GM12878 (cell line): ENCODE measurements around the gene ASCC2. TPM values are rescaled to one million over a fixed set of nuclear protein-coding genes. Genes with fewer than 3 reads are reported as not detected.

Source experiments
- ATAC-seq: fragments of 200-7000 bp; cut with Tn5 transposase; 3 replicates; pipeline ENCODE4 v1.9.1; 2020; ENCODE audit warnings: mild to moderate bottlenecking, moderate library complexity
- BruUV-seq: library from RNA; stranded (reverse); fragments of 400-500 nt; replicated peaks from 2 replicates; lab custom pipeline; 2021; lab: Mats Ljungman, UMichigan
- CTCF ChIA-PET: fragments of 300-600 bp; sonication (Branson Sonifier 250); formaldehyde crosslinking; extraction: SDS; loops from one replicate; lab custom pipeline; 2021; ENCODE audit warnings: inconsistent platforms; lab: Yijun Ruan, JAX
- POLR2A ChIA-PET: fragments of 350-600 bp; formaldehyde crosslinking; extraction: SDS; loops from one replicate; lab custom pipeline; 2021; ENCODE audit warnings: inconsistent platforms; lab: Charles Lee
- RAD21 ChIA-PET: fragments of 300-600 bp; sonication (Branson Sonifier 250); formaldehyde crosslinking; loops from one replicate; lab custom pipeline; 2023; ENCODE audit warnings: antibody characterized with exemption; ENCODE audit not compliant: unreplicated experiment; lab: Charles Lee
- SMC1A ChIA-PET: fragments of 300-600 bp; sonication (Branson Sonifier 250); formaldehyde crosslinking; loops from one replicate; lab custom pipeline; 2023; ENCODE audit not compliant: unreplicated experiment, uncharacterized antibody; lab: Charles Lee
- DNase-seq: peaks from one replicate; pipeline ENCODE4 v3.0.0-alpha.2; 2011; ENCODE audit warnings: low read depth, low spot score
- FAIRE-seq: peaks from 3 replicates; lab custom pipeline; 2011; peaks lifted over from hg19 to GRCh38; lab: Jason Lieb, UNC
- H2AFZ ChIP-seq: 2 replicates; pipeline ENCODE4 v1.6.0; 2011; ENCODE audit warnings: low read depth, low read length, control low read depth; ENCODE audit not compliant: control insufficient read depth
- H3K27ac ChIP-seq: 2 replicates; pipeline ENCODE4 v1.5.1; 2011; ENCODE audit warnings: control low read depth; ENCODE audit not compliant: control insufficient read depth, insufficient read depth
- H3K27me3 ChIP-seq, 2 experiments: replicated peaks in 1 of 2; 2 replicates each; pipeline versions ENCODE4 v1.6.0 to v1.6.1; 2011; ENCODE audit warnings: low read length in 1 of 2; ENCODE audit not compliant: control insufficient read depth in 2 of 2, insufficient read depth in 2 of 2
- H3K36me3 ChIP-seq, 2 experiments: 2 replicates each; pipeline ENCODE4 v1.5.1; 2011; ENCODE audit warnings: low read length in 1 of 2; ENCODE audit not compliant: control insufficient read depth in 2 of 2, insufficient read depth in 2 of 2
- H3K4me1 ChIP-seq: 2 replicates; pipeline ENCODE4 v1.6.1; 2011; ENCODE audit warnings: mild to moderate bottlenecking, low read length, moderate library complexity, mixed read lengths; ENCODE audit not compliant: control insufficient read depth, insufficient read depth
- H3K4me2 ChIP-seq: 2 replicates; pipeline ENCODE4 v1.6.0; 2011; ENCODE audit warnings: control low read depth; ENCODE audit not compliant: control insufficient read depth, insufficient read depth
- H3K4me3 ChIP-seq: fragments of 200-600 bp; sonication (generic); 2 replicates; pipeline ENCODE4 v1.5.1; 2016
- H3K79me2 ChIP-seq: 2 replicates; pipeline ENCODE4 v1.6.0; 2011; ENCODE audit warnings: low read length; ENCODE audit not compliant: control insufficient read depth, insufficient read depth
- H3K9ac ChIP-seq: 2 replicates; pipeline ENCODE4 v1.8.0; 2011; ENCODE audit warnings: low read length, control low read depth, mixed read lengths; ENCODE audit not compliant: control insufficient read depth, insufficient read depth
- H3K9me3 ChIP-seq: replicated peaks from 3 replicates; pipeline ENCODE4 v1.5.1; 2011; ENCODE audit warnings: mild to moderate bottlenecking, low read length; ENCODE audit not compliant: control insufficient read depth, insufficient read depth
- H4K20me1 ChIP-seq: 2 replicates; pipeline ENCODE4 v1.6.0; 2011; ENCODE audit not compliant: control insufficient read depth, insufficient read depth
- CHD4 ChIP-seq: fragments of 200-600 bp; sonication (generic); IDR thresholded peaks from 2 replicates; pipeline ENCODE4 v1.6.1; 2016; ENCODE audit warnings: mild to moderate bottlenecking
- FOS ChIP-seq: IDR thresholded peaks from 3 replicates; pipeline ENCODE4 v1.6.1; 2011; ENCODE audit warnings: borderline replicate concordance; ENCODE audit not compliant: insufficient read length; ENCODE audit errors: extremely low read depth
- NFXL1 ChIP-seq: fragments of 450-650 bp; IDR thresholded peaks from 2 replicates; pipeline ENCODE4 v1.6.1; 2017; ENCODE audit warnings: antibody characterized with exemption, mild to moderate bottlenecking, borderline replicate concordance
- PAX8 ChIP-seq: fragments of 450-650 bp; IDR thresholded peaks from 2 replicates; pipeline ENCODE4 v1.6.1; 2017; ENCODE audit warnings: mild to moderate bottlenecking, moderate library complexity
- PBX3 ChIP-seq: IDR thresholded peaks from 2 replicates; pipeline ENCODE4 v1.6.1; 2011; ENCODE audit warnings: mild to moderate bottlenecking, low read depth, low read length, moderate library complexity; ENCODE audit not compliant: insufficient replicate concordance
- POU2F2 ChIP-seq: IDR thresholded peaks from 3 replicates; pipeline ENCODE4 v1.6.1; 2011; ENCODE audit warnings: low read depth, mild to moderate bottlenecking, low read length, borderline replicate concordance
- RAD51 ChIP-seq: fragments of 450-650 bp; IDR thresholded peaks from 2 replicates; pipeline ENCODE4 v1.6.1; 2016; ENCODE audit warnings: moderate library complexity, mild to moderate bottlenecking, inconsistent platforms
- RUNX3 ChIP-seq: IDR thresholded peaks from 2 replicates; pipeline ENCODE4 v1.6.1; 2012; ENCODE audit warnings: low read length, inconsistent platforms
- SMARCA5 ChIP-seq: fragments of 450-650 bp; IDR thresholded peaks from 2 replicates; pipeline ENCODE4 v1.6.1; 2017; ENCODE audit warnings: mild to moderate bottlenecking
- STAT3 ChIP-seq: IDR thresholded peaks from 2 replicates; pipeline ENCODE4 v1.6.1; 2011; ENCODE audit warnings: low read depth, low read length, improper control_type of control experiment
- TBL1XR1 ChIP-seq: IDR thresholded peaks from 2 replicates; pipeline ENCODE4 v1.6.1; 2012; ENCODE audit warnings: low read depth, low read length, improper control_type of control experiment
- TCF3 ChIP-seq: IDR thresholded peaks from 2 replicates; pipeline ENCODE4 v1.6.1; 2012; ENCODE audit warnings: low read depth, mild to moderate bottlenecking, low read length, borderline replicate concordance; ENCODE audit not compliant: insufficient read depth
- ZSCAN29 ChIP-seq: fragments of 450-650 bp; IDR thresholded peaks from 2 replicates; pipeline ENCODE4 v1.6.1; 2017; ENCODE audit warnings: mild to moderate bottlenecking, moderate library complexity
- WGBS: methylation state at CpG from one replicate; pipeline ENCODE4 v1.1.6; 2016; ENCODE audit warnings: low lambda C conversion rate; ENCODE audit not compliant: insufficient replicate concordance, insufficient coverage; ENCODE audit errors: missing lambda C conversion rate; 5-methylcytosine and 5-hydroxymethylcytosine counted together
- in situ Hi-C: fragments of 300-500 bp; cut with MboI; formaldehyde crosslinking; loops from 9 replicates; pipeline ENCODE4 v1.14.3; 2018; ENCODE audit warnings: mixed read lengths
- intact Hi-C: fragments of 100-400 bp; cut with micrococcal nuclease; formaldehyde crosslinking; loops from one replicate; pipeline ENCODE4 v1.14.2; 2022; ENCODE audit not compliant: unreplicated experiment
- polyA plus RNA-seq, 11 experiments: library from polyadenylated mRNA; depleted of rRNA in 4 of 11; unstranded in 6 of 11; stranded (reverse) in 5 of 11; fragments of >200 nt; fragmentation: Nextera tagmentation in 4 of 11; fragmentation: Illumina TruSeq in 1 of 11; extraction: Ambion mirVana in 4 of 11; extraction: Trizol in 1 of 11; gene quantifications; 1 replicate in 1 of 11; 2 replicates in 10 of 11; pipeline versions ENCODE4 v1.2.1 to v1.2.3, GENCODE V29; 2011 to 2016; ENCODE audit warnings: inconsistent platforms in 2 of 11, missing spikeins in 2 of 11, low read depth in 1 of 11
- total RNA-seq, 4 experiments: library from RNA; depleted of rRNA in 3 of 4; stranded (reverse); fragments of >200 nt in 3 of 4; fragmentation: Illumina TruSeq in 1 of 4; extraction: Trizol in 1 of 4; gene quantifications; 2 replicates each; pipeline versions ENCODE4 v1.2.1 to v1.2.3, GENCODE V29; 2013 to 2021
- TF ChIP-seq, protein P1 (sequence below): IDR thresholded peaks from 2 replicates; pipeline ENCODE4 v1.6.1; 2012; ENCODE audit warnings: low read depth, low read length, improper control_type of control experiment
- TF ChIP-seq, protein P2 (sequence below): fragments of 450-650 bp; IDR thresholded peaks from 2 replicates; pipeline ENCODE4 v1.6.1; 2017; ENCODE audit warnings: mild to moderate bottlenecking, moderate library complexity

ASCC2 gene
- total and polyA plus RNA-seq, 10 of the 15 experiments (the other 5 are each of a cell fraction or from before 2014, with no cell fraction given), result 5.3 to 91.4 (median 56.5) TPM

GRCh38 chr22:29820961-29821290 lies 17.1 kb downstream of the ASCC2 start (continued):
- TF ChIP-seq FOS (no peak), PAX8 (no peak)
- TF ChIP-seq, all 136 proteins: peak for 0

DNA sequence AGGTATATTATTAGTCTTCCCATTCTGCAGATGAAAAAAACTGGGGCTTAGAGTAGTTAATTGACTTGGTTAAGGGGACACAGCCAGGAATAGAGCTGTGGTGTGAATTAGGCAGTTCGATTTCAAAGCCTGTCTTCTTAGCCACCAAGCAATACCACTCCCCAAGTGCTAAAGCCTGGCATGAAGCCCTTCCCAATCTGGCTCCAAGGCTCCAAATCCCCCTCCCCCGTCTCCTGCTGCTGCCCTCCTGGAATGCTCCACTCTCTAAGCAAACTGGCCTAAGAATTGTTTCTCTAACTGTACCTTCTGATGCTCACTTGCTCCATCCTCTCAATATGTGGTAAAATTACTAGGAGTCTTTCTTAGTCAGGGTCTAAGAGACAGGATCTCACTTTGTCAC lies 18.6 kb downstream of the ASCC2 start:
- FAIRE-seq (no peak), ATAC-seq (no peak), DNase-seq (no peak)
- no peak overlapping the region for H3K27ac ChIP-seq
- H3K79me2 ChIP-seq, result no peaks in the 10 kb centered on the region
- ChIA-PET CTCF (no interaction called here), POLR2A (no interaction called here), RAD21 (no interaction called here), SMC1A (no interaction called here)
- intact Hi-C loops, result no loop called here
- no peaks in the 10 kb centered on the region for H3K27me3 ChIP-seq
- TF ChIP-seq TBL1XR1 (no peak), RUNX3 (no peak), POU2F2 (no peak), PBX3 (no peak), ZSCAN29 (no peak), CHD4 (no peak), SMARCA5 (no peak), STAT3 (no peak), RAD51 (no peak), NFXL1 (no peak), TCF3 (no peak)
- TF ChIP-seq, protein P1, sequence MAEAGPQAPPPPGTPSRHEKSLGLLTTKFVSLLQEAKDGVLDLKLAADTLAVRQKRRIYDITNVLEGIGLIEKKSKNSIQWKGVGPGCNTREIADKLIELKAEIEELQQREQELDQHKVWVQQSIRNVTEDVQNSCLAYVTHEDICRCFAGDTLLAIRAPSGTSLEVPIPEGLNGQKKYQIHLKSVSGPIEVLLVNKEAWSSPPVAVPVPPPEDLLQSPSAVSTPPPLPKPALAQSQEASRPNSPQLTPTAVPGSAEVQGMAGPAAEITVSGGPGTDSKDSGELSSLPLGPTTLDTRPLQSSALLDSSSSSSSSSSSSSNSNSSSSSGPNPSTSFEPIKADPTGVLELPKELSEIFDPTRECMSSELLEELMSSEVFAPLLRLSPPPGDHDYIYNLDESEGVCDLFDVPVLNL, result no peak
- TF ChIP-seq, protein P2, sequence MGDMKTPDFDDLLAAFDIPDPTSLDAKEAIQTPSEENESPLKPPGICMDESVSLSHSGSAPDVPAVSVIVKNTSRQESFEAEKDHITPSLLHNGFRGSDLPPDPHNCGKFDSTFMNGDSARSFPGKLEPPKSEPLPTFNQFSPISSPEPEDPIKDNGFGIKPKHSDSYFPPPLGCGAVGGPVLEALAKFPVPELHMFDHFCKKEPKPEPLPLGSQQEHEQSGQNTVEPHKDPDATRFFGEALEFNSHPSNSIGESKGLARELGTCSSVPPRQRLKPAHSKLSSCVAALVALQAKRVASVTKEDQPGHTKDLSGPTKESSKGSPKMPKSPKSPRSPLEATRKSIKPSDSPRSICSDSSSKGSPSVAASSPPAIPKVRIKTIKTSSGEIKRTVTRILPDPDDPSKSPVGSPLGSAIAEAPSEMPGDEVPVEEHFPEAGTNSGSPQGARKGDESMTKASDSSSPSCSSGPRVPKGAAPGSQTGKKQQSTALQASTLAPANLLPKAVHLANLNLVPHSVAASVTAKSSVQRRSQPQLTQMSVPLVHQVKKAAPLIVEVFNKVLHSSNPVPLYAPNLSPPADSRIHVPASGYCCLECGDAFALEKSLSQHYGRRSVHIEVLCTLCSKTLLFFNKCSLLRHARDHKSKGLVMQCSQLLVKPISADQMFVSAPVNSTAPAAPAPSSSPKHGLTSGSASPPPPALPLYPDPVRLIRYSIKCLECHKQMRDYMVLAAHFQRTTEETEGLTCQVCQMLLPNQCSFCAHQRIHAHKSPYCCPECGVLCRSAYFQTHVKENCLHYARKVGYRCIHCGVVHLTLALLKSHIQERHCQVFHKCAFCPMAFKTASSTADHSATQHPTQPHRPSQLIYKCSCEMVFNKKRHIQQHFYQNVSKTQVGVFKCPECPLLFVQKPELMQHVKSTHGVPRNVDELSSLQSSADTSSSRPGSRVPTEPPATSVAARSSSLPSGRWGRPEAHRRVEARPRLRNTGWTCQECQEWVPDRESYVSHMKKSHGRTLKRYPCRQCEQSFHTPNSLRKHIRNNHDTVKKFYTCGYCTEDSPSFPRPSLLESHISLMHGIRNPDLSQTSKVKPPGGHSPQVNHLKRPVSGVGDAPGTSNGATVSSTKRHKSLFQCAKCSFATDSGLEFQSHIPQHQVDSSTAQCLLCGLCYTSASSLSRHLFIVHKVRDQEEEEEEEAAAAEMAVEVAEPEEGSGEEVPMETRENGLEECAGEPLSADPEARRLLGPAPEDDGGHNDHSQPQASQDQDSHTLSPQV, result no peak
- H2AFZ ChIP-seq, result no peak overlapping the region
- H3K4me2 ChIP-seq, result no peak overlapping the region
- no peaks in the 10 kb centered on the region for H3K9me3 ChIP-seq
- no peak overlapping the region for H3K9ac ChIP-seq
- no peaks in the 10 kb centered on the region for H4K20me1 ChIP-seq
- BruUV-seq, result no TSS peak
- H3K4me1 ChIP-seq, result peaks cover 7% of the 10 kb centered on the region; the same call in 1 of the 2 replicates
- peaks cover 8 to 41% of the 10 kb centered on the region in 2 experiments; a peak in 3 of 4 replicates for H3K36me3 ChIP-seq
- in situ Hi-C loops, result no loop called here
- 96% methylated on average over 2 of the region's 2 CpGs for WGBS
- H3K4me3 ChIP-seq, result no peak overlapping the region
